Measurements from ENCODE around the gene ZFP36L2.

GRCh38 chr2:43262239-43262638, 35.8 kb upstream of the ZFP36L2 start:
- TF ChIP-seq POLR2AphosphoS5 (IDR thresholded peaks at IDR 0.05; ENCODE audit: borderline replicate concordance, low read depth, low read length): no peak
- TF ChIP-seq EZH2 (IDR thresholded peaks at IDR 0.05): no peak
- no peak for TF ChIP-seq FOXP2 (optimal IDR thresholded peaks at IDR 0.05; ENCODE audit: control extremely low read depth, extremely low read length, insufficient read depth)
